AG09319 (cell line): ENCODE results near the gene EPC1.
"Not testable (repeated sequence)": the region's sequence is repeated elsewhere in the genome, so short reads cannot be mapped to it uniquely, and the experiment has no call there.

Experiments
- DNase-seq: peaks from one replicate; pipeline ENCODE4 v3.0.0-alpha.2; 2010; ENCODE audit warnings: low read depth; ENCODE audit errors: extremely low read depth
- TF ChIP-seq, protein P1 (sequence below): IDR thresholded peaks from 2 replicates; pipeline ENCODE4 v1.5.1; 2011; ENCODE audit warnings: low read depth, mild to moderate bottlenecking, inconsistent platforms, low read length, moderate library complexity

EPC1 gene

DNA sequence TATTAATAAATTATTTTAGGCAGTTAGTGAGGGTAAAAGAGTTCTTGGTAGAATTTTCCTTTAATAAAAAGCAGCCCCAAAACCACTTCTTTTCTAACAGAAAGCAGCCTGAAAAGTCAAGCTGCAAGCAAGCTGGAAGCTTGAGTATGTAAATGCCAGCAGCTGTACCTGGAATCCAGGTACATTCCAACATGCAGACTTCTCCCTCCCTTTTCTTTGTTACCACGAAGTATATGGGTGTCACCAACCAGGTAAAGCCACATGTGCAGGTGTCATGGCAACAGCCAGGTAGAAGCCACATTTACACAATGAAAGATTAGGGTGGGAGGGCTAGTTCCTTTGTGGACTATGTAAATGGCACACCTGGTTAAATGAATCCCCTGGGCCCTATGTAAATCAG, 114.6 kb downstream of the EPC1 start:
- DNase-seq: no peak

GRCh38 chr10:32229788-32230187, 117.2 kb downstream of the EPC1 start:
- DNase-seq: not testable (repeated sequence)

More for the DNA sequence above, 114.6 kb downstream of the EPC1 start:
- TF ChIP-seq, protein P1, sequence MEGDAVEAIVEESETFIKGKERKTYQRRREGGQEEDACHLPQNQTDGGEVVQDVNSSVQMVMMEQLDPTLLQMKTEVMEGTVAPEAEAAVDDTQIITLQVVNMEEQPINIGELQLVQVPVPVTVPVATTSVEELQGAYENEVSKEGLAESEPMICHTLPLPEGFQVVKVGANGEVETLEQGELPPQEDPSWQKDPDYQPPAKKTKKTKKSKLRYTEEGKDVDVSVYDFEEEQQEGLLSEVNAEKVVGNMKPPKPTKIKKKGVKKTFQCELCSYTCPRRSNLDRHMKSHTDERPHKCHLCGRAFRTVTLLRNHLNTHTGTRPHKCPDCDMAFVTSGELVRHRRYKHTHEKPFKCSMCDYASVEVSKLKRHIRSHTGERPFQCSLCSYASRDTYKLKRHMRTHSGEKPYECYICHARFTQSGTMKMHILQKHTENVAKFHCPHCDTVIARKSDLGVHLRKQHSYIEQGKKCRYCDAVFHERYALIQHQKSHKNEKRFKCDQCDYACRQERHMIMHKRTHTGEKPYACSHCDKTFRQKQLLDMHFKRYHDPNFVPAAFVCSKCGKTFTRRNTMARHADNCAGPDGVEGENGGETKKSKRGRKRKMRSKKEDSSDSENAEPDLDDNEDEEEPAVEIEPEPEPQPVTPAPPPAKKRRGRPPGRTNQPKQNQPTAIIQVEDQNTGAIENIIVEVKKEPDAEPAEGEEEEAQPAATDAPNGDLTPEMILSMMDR: no peak

GRCh38 chr10:32229170-32229569, 117.8 kb downstream of the EPC1 start:
- TF ChIP-seq, protein P1: no peak
- no peak for DNase-seq

- DNase-seq: no peak
- TF ChIP-seq, protein P1: no peak
Observed at GRCh38 chr10:32227802-32228201, 119.2 kb downstream of the EPC1 start.

GRCh38 chr10:32226624-32227023, 120.3 kb downstream of the EPC1 start:
- TF ChIP-seq, protein P1: no peak
- no peak for DNase-seq

- no peak for DNase-seq
- TF ChIP-seq, protein P1: no peak
Observed at GRCh38 chr10:32225976-32226375, 121.0 kb downstream of the EPC1 start.

GRCh38 chr10:32222376-32222775, 124.6 kb downstream of the EPC1 start:
- not testable (repeated sequence) for DNase-seq

DNA sequence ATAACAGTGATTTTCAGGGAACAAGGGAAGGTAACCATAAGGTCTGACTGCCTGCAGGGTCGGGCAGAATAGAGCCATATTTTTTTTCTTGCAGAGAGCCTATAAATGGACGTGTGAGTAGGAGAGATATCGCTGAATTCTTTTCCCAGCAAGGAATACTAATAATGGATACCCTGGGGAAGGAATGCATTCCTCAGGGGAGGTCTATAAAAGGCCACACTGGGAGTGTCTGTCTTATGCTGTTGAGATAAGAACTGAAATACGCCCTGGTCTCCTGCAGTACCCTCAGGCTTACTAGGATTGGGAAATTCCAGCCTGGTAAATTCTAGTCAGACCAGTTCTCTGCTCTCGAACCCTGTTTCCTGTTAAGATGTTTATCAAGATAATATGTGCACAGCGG, 127.8 kb downstream of the EPC1 start:
- not testable (repeated sequence) for DNase-seq

DNA sequence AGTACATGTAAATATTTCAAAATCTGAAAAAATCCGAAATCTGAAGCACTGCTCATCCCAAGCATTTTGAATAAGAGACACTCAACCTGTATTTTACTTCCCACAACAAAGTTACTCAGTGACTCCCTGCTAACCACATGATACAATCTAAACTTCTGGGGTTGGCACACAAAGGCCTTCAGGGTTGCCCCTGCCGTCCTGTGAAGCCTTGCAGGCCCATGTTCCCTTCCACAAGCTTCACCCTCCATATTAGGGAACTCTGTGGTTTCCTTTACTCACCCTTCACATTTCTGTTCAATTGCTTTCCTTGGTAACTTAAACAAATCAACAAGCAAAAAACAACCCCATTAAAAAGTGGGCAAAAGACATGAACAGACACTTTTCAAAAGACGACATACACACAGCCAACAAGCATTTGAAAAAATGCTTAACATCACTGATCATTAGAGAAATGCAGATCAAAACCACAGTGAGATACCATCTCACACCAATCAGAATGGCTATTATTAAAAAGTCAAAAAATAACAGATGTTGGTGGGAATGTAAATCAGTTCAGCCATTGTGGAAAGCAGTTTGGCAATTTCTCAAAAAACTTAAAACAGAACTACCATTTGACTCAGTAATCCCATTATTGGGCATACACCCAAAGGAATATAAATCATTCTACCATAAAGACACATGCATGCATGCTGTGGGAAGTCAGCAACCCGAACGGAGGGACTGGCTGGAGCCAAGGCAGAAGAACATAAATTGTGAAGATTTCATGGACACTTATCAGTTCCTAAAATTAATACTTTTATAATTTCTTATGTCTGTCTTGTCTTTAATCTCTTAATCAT, 128.5 kb downstream of the EPC1 start:
- DNase-seq: not testable (repeated sequence)
